HEK293T (cell line): ENCODE data around the gene WDR19.
"Not testable (repeated sequence)": the region's sequence is repeated elsewhere in the genome, so short reads cannot be mapped to it uniquely, and the experiment has no call there.

Experiments
- ARNT ChIP-seq: fragments of 450-650 bp; IDR thresholded peaks from 2 replicates; pipeline ENCODE4 v1.6.1; 2017; ENCODE audit warnings: mild to moderate bottlenecking
- BHLHE40 ChIP-seq: fragments of 450-650 bp; IDR thresholded peaks from 2 replicates; pipeline ENCODE4 v1.6.1; 2016; ENCODE audit warnings: mild to moderate bottlenecking, moderate library complexity, borderline replicate concordance
- CTBP1 ChIP-seq: fragments of 450-650 bp; IDR thresholded peaks from 2 replicates; pipeline ENCODE4 v1.6.1; 2016; ENCODE audit warnings: borderline replicate concordance
- ELF4 ChIP-seq: fragments of 450-650 bp; IDR thresholded peaks from 2 replicates; pipeline ENCODE4 v1.6.1; 2017; ENCODE audit warnings: antibody characterized with exemption
- FOXM1 ChIP-seq: fragments of 450-650 bp; IDR thresholded peaks from 2 replicates; pipeline ENCODE4 v1.6.1; 2017; ENCODE audit warnings: mild to moderate bottlenecking, borderline replicate concordance
- HDGF ChIP-seq: fragments of 450-650 bp; IDR thresholded peaks from 2 replicates; pipeline ENCODE4 v1.6.1; 2017; ENCODE audit warnings: antibody characterized with exemption, borderline replicate concordance
- NFRKB ChIP-seq: fragments of 450-650 bp; IDR thresholded peaks from 2 replicates; pipeline ENCODE4 v1.6.1; 2016; ENCODE audit warnings: mild to moderate bottlenecking, moderate library complexity
- PKNOX1 ChIP-seq: fragments of 450-650 bp; IDR thresholded peaks from 2 replicates; pipeline ENCODE4 v1.6.1; 2016
- SP1 ChIP-seq: fragments of 450-650 bp; IDR thresholded peaks from 2 replicates; pipeline ENCODE4 v1.6.1; 2017
- TARDBP ChIP-seq: fragments of 450-650 bp; IDR thresholded peaks from 2 replicates; pipeline ENCODE4 v1.6.1; 2016

- TF ChIP-seq NFRKB, CTBP1, BHLHE40, PKNOX1, SP1, ELF4, HDGF, TARDBP, FOXM1, ARNT: not testable (repeated sequence)
Observed at GRCh38 chr4:39277661-39278060, 95.3 kb downstream of the WDR19 start.
